NT2/D1 (cell line): ENCODE data around the gene OBSCN.

ENCODE experiments used
- SUZ12 ChIP-seq: IDR thresholded peaks from 2 replicates; pipeline ENCODE4 v1.6.1; 2011; ENCODE audit not compliant: insufficient read length, insufficient read depth; ENCODE audit errors: extremely low read depth
- YY1 ChIP-seq: IDR thresholded peaks from 2 replicates; pipeline ENCODE4 v1.6.1; 2011; ENCODE audit not compliant: insufficient read length, insufficient read depth
- ZNF274 ChIP-seq: IDR thresholded peaks from 2 replicates; pipeline ENCODE4 v1.6.1; 2011; ENCODE audit warnings: mild to moderate bottlenecking, low read depth, low read length

DNA sequence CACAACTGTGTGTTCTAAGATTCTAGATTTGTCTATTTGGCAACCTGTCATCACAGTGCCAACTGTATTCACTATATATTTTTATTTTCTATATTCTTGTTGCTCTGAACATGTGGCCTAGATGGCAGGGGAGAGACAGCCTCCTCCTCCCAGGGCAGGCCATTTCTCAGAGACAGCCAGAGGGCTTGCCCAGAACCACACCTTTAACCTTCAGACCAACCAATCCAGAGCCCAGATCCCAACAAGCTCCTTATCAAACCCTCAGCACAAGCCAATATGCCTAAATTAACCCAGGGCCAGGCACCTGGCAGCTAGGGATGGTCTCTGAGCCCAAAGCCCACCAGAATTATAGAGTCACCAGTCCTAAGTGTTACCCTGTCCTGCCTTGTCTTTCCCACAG lies 179.5 kb downstream of the OBSCN start:
- TF ChIP-seq ZNF274 (no peak), SUZ12 (no peak), YY1 (no peak)
